CD4-positive, alpha-beta memory T cell (primary cell): ENCODE measurements around the gene CD40. TPM values are rescaled to one million over a fixed set of nuclear protein-coding genes. Genes with fewer than 3 reads are reported as not detected.

Experiments
- CTCF ChIA-PET: fragments of 350-600 bp; sonication (Branson Sonifier 250); formaldehyde crosslinking; loops from one replicate; lab custom pipeline; 2021; ENCODE audit warnings: inconsistent platforms; ENCODE audit not compliant: partially characterized antibody; lab: Charles Lee
- POLR2A ChIA-PET: fragments of 350-600 bp; sonication (Branson Sonifier 250); formaldehyde crosslinking; loops from one replicate; lab custom pipeline; 2021; ENCODE audit not compliant: partially characterized antibody; lab: Charles Lee
- DNase-seq, 5 donors: peaks; one replicate each; pipeline versions ENCODE4 v3.0.0 to v3.0.0-alpha.2; 2020 to 2022; ENCODE audit warnings: mixed read lengths in 1 of 5
- H3K27ac ChIP-seq: one replicate; pipeline ENCODE4 v1.7.0; 2013; ENCODE audit warnings: low read depth, low read length
- H3K27me3 ChIP-seq: 2 replicates; pipeline ENCODE4 v1.7.0; 2013; ENCODE audit warnings: mild to moderate bottlenecking, low read length, moderate library complexity; ENCODE audit not compliant: insufficient read depth
- H3K36me3 ChIP-seq: 2 replicates; pipeline ENCODE4 v1.7.0; 2013; ENCODE audit warnings: mild to moderate bottlenecking, low read length, moderate library complexity; ENCODE audit not compliant: insufficient read depth
- H3K4me1 ChIP-seq: 2 replicates; pipeline ENCODE4 v1.7.0; 2013; ENCODE audit warnings: mild to moderate bottlenecking, low read length, moderate library complexity; ENCODE audit not compliant: insufficient read depth
- H3K4me3 ChIP-seq, 2 donors: one replicate each; pipeline ENCODE4 v1.7.0; 2013; ENCODE audit warnings: low read length in 2 of 2, mild to moderate bottlenecking in 1 of 2
- H3K9me3 ChIP-seq, 2 donors: one replicate each; pipeline ENCODE4 v1.7.0; 2013; ENCODE audit warnings: low read length in 2 of 2, control low read depth in 1 of 2; ENCODE audit not compliant: control insufficient read depth in 1 of 2
- H3K27ac Mint-ChIP-seq, 7 donors: one replicate each; pipeline ENCODE4 v1.8.0; 2020 to 2021; ENCODE audit warnings: mixed read lengths in 7 of 7, mild to moderate bottlenecking in 6 of 7, inconsistent platforms in 3 of 7, moderate library complexity in 3 of 7
- H3K27me3 Mint-ChIP-seq, 2 donors: one replicate each; pipeline ENCODE4 v1.8.0; 2020 to 2021; ENCODE audit warnings: mixed read lengths in 2 of 2
- H3K36me3 Mint-ChIP-seq, 2 donors: one replicate each; pipeline ENCODE4 v1.8.0; 2020 to 2021; ENCODE audit warnings: mixed read lengths in 2 of 2, inconsistent platforms in 1 of 2, mild to moderate bottlenecking in 1 of 2
- H3K4me1 Mint-ChIP-seq, 4 donors: one replicate each; pipeline ENCODE4 v1.8.0; 2020 to 2021; ENCODE audit warnings: mixed read lengths in 4 of 4, mild to moderate bottlenecking in 1 of 4
- H3K4me3 Mint-ChIP-seq, 8 donors: one replicate each; pipeline ENCODE4 v1.8.0; 2020 to 2021; ENCODE audit warnings: mixed read lengths in 8 of 8, mild to moderate bottlenecking in 7 of 8, moderate library complexity in 6 of 8, inconsistent platforms in 3 of 8
- H3K9me3 Mint-ChIP-seq, 8 donors: one replicate each; pipeline ENCODE4 v1.8.0; 2020 to 2021; ENCODE audit warnings: mixed read lengths in 8 of 8, mild to moderate bottlenecking in 5 of 8, inconsistent platforms in 3 of 8, moderate library complexity in 1 of 8
- intact Hi-C: fragments of 100-400 bp; cut with micrococcal nuclease; formaldehyde crosslinking; loops from one replicate; pipeline ENCODE4 v1.15.1; 2023
- polyA plus RNA-seq, 2 donors: library from polyadenylated mRNA; unstranded; fragments of 300-500 nt; fragmentation: Illumina TruSeq; gene quantifications; one replicate each; pipeline ENCODE4 v1.2.3, GENCODE V29; 2021
- total RNA-seq, 2 experiments: library from RNA; stranded (reverse); gene quantifications; one replicate each; pipeline ENCODE4 v1.2.3, GENCODE V29; 2021

CD40 gene
- total RNA-seq (1 to 10 TPM; 2.5 to 2.9 TPM), polyA plus RNA-seq (1 to 10 TPM; 3.1 to 3.7 TPM)

DNA sequence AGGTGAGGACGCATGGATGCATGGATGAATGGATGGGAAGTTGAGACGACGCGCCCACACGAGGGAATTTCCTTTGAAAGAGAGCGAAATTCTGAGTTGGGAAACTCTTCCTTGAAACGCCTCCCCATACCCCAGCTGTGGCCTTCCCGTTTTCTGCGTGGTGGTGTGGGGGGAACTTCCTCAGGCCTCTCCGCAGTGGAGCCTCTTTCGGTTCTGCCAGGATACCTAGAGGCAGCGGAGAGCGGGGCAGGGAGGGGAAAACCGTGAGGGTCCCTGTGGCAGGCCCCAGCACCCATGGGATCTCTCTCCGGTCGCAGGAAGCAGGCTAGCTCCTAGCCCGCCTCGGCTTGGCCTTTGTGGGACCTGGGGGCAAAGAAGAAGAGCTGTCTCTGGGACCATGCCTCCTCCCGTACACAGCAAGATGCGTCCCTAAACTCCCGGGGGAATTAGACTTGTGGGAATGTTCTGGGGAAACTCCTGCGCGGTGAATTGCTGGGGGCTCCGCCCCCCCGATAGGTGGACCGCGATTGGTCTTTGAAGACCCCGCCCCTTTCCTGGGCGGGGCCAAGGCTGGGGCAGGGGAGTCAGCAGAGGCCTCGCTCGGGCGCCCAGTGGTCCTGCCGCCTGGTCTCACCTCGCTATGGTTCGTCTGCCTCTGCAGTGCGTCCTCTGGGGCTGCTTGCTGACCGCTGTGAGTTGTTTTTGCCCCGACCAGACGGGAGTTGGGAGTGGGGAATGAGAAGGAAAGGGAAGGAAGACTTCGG is at the start of gene CD40:
TSS of gene CD40 (plus strand) at position 611 of the 764 bp plus-strand sequence. CDS start at position 641, 30 bp downstream.
- Mint-ChIP-seq H3K27ac (peak within 1 kb of the TSS in 6 of 7 donors; percentile 30 to 89 (median 66)), H3K36me3 (peaks cover 0 to 2% of the 10 kb centered on the region in 2 donors), H3K4me1 (peaks cover 6 to 21% (median 15%) of the 10 kb centered on the region in 4 donors), H3K9me3 (peaks cover 0 to 2% (median 0%) of the 10 kb centered on the region in 8 donors), H3K27me3 (peaks cover 10 to 17% of the 10 kb centered on the region in 2 donors), H3K4me3 (peak within 1 kb of the TSS; percentile 78 to 95 (median 90))
- intact Hi-C loops: no loop called here
- DNase-seq: peak; percentile 52 to 67 (median 61)
- Histone ChIP-seq H3K9me3 (no peaks in the 10 kb centered on the region), H3K36me3 (no peaks in the 10 kb centered on the region), H3K27me3 (no peaks in the 10 kb centered on the region), H3K4me1 (peaks cover 18% of the 10 kb centered on the region), H3K4me3 (peak within 1 kb of the TSS; percentile 47 to 57), H3K27ac (no peak within 1 kb of the TSS)
- POLR2A ChIA-PET: no interaction called here
- CTCF ChIA-PET: no interaction called here

DNA sequence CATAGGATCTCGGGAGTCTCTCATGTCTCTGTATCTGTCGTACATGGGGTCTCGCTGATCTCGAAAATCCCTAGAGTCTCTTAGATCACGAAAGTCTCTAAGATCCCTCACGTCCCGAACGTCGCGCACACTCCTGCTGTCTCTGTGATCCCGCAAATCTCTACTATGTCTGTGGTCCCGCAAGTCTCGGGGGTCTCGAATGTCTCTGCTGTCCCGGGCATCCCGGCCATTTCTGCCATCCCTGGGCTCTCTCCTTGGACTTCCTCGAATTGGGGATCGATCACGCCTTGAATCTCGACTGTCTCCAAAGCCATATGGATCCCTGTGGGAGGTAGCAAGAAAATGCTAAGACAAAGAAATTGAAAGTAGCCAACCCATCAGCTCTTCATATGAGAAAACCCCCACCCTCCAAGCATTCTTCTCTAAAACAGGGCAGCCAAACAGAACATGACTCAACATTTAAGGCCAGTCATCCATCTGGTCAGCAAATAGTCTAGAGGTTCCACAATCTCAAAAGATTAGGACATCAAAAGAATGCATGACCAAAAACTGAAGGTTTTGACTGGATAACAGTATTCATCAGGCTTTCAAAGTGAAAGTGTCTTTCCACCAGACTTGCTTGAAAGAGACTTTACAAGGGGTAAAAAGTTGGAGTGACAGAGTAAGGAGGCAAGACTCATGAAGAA is 47.8 kb upstream of the CD40 start:
- H3K4me3 ChIP-seq: no peak overlapping the region
- no peaks in the 10 kb centered on the region for H3K27me3 ChIP-seq
- Mint-ChIP-seq H3K27ac (no peak overlapping the region), H3K9me3 (no peaks in the 10 kb centered on the region), H3K36me3 (peaks cover 41 to 48% of the 10 kb centered on the region in 2 donors), H3K4me1 (peaks cover 4 to 7% (median 5%) of the 10 kb centered on the region in 4 donors), H3K27me3 (no peaks in the 10 kb centered on the region), H3K4me3 (no peak overlapping the region)
- no peaks in the 10 kb centered on the region for H3K9me3 ChIP-seq
- intact Hi-C loops: no loop called here
- H3K36me3 ChIP-seq: peaks cover 50% of the 10 kb centered on the region
- ChIA-PET POLR2A (no interaction called here), CTCF (interaction anchor here (1.5 kb wide), 1 partner anchor 57 kb away, joined by 3 read pairs; no protein-coding TSS in a partner anchor)
- H3K4me1 ChIP-seq: no peaks in the 10 kb centered on the region
- H3K27ac ChIP-seq: no peak overlapping the region
- DNase-seq: no peak

DNA sequence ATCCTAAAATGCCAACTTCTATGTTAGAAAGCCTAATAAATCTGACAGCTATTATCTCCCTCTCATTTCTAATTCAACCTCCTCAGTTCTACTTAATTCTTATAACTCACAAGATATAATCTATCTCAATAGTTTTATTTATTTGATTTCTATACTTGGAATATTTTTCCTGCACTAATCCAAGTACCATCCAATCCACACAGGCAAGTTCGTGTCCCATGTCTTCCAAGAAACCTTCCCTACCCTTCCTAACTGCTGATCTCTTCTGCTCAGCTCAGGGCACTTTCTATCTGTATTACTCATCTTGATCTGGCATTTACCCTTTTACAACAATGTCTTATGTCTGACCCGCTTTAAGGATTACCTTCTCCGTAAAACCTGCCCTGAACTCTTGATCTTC is 46.5 kb upstream of the CD40 start:
- Histone ChIP-seq H3K27me3 (no peaks in the 10 kb centered on the region), H3K36me3 (peaks cover 44% of the 10 kb centered on the region), H3K27ac (no peak overlapping the region), H3K4me1 (no peaks in the 10 kb centered on the region), H3K4me3 (no peak overlapping the region), H3K9me3 (no peaks in the 10 kb centered on the region)
- Mint-ChIP-seq H3K27ac (no peak overlapping the region), H3K4me1 (peaks cover 0 to 10% (median 5%) of the 10 kb centered on the region in 4 donors), H3K4me3 (no peak overlapping the region), H3K27me3 (no peaks in the 10 kb centered on the region), H3K36me3 (peaks cover 40 to 44% of the 10 kb centered on the region in 2 donors), H3K9me3 (no peaks in the 10 kb centered on the region)
- intact Hi-C loops: no loop called here
- no peak for DNase-seq
- ChIA-PET POLR2A (no interaction called here), CTCF (interaction anchor here (1.5 kb wide), 1 partner anchor 58 kb away, joined by 3 read pairs; no protein-coding TSS in a partner anchor)

DNA sequence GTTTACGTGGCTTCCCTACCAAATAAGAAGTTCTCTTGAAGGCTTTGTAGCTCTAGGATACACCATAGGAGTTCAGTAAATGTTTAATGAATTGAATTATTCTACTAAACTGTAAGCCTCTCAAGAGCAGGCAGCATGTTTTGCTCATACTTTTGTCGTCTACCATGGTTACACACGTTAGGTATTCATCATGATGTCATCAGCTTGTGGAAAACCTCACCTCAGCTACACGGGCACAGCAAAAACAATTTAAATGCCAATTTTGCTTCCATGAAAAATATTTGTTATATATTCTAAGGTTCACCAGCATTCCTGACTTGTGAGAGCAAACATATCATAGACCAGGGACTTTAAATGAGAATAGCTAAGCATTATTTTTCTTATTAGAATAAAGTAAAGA is 45.1 kb upstream of the CD40 start:
- Mint-ChIP-seq H3K4me1 (peaks cover 0 to 10% (median 6%) of the 10 kb centered on the region in 4 donors), H3K4me3 (no peak overlapping the region), H3K36me3 (peaks cover 42 to 44% of the 10 kb centered on the region in 2 donors), H3K27me3 (no peaks in the 10 kb centered on the region), H3K27ac (no peak overlapping the region), H3K9me3 (no peaks in the 10 kb centered on the region)
- ChIA-PET POLR2A (no interaction called here), CTCF (no interaction called here)
- Histone ChIP-seq H3K36me3 (peaks cover 39% of the 10 kb centered on the region), H3K4me3 (no peak overlapping the region), H3K4me1 (no peaks in the 10 kb centered on the region), H3K27ac (no peak overlapping the region), H3K27me3 (no peaks in the 10 kb centered on the region), H3K9me3 (no peaks in the 10 kb centered on the region)
- intact Hi-C loops: no loop called here
- no peak for DNase-seq

DNA sequence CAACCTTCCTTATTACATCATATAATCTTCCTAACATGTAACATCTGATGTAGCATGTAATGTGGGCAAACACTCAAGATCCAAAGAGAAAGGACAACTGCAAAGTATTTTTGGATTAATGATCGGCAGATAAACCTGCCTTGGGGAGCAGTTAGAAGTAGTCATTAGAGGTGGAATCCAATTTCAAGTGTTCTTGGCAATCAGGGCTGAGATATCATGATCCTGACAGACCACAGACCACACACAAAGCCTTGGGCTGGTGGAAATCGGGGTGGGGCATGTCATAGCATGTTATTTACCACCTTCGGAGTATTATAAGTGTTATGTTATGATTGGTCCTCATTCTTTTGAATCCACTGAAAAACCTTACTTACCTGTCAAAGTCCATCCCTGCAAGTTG is 44.7 kb upstream of the CD40 start:
- H3K9me3 ChIP-seq: no peaks in the 10 kb centered on the region
- intact Hi-C loops: no loop called here
- Mint-ChIP-seq H3K27ac (no peak overlapping the region), H3K36me3 (peaks cover 42 to 44% of the 10 kb centered on the region in 2 donors), H3K27me3 (no peaks in the 10 kb centered on the region), H3K4me3 (no peak overlapping the region), H3K4me1 (peaks cover 0 to 10% (median 6%) of the 10 kb centered on the region in 4 donors), H3K9me3 (no peaks in the 10 kb centered on the region)
- H3K4me3 ChIP-seq: no peak overlapping the region
- H3K36me3 ChIP-seq: peaks cover 39% of the 10 kb centered on the region
- POLR2A ChIA-PET: no interaction called here
- H3K27me3 ChIP-seq: no peaks in the 10 kb centered on the region
- no peak for DNase-seq
- H3K27ac ChIP-seq: no peak overlapping the region
- CTCF ChIA-PET: no interaction called here
- H3K4me1 ChIP-seq: no peaks in the 10 kb centered on the region

DNA sequence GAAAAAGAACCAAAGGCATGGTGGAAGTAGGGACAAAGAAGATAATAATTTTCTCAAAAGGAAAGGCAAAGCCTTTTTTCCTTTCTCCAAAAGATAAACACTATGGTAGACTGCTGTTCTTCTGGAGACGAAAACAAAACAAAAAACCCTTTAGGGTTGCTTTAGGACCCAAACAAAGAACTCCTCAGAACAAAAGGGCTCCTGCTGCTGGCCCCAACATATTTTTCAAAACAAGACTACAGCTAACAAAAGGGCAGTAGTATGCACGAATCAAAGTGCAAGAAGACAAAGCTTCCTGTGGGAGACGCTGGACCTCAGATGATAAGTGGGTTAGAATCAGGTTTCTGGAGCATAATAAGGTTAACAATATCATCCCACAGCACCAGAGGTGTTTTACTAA is 44.1 kb upstream of the CD40 start:
- H3K4me3 Mint-ChIP-seq: no peak overlapping the region
- no peaks in the 10 kb centered on the region for H3K27me3 Mint-ChIP-seq
- H3K27me3 ChIP-seq: no peaks in the 10 kb centered on the region
- no peak for DNase-seq
- H3K27ac ChIP-seq: no peak overlapping the region
- peaks cover 42% of the 10 kb centered on the region for H3K36me3 ChIP-seq
- intact Hi-C loops: no loop called here
- peaks cover 45 to 47% of the 10 kb centered on the region in 2 donors for H3K36me3 Mint-ChIP-seq
- ChIA-PET POLR2A (no interaction called here), CTCF (no interaction called here)
- H3K4me1 Mint-ChIP-seq: peaks cover 0 to 13% (median 6%) of the 10 kb centered on the region in 4 donors
- no peaks in the 10 kb centered on the region for H3K9me3 Mint-ChIP-seq
- H3K9me3 ChIP-seq: no peaks in the 10 kb centered on the region
- no peaks in the 10 kb centered on the region for H3K4me1 ChIP-seq
- H3K4me3 ChIP-seq: no peak overlapping the region
- H3K27ac Mint-ChIP-seq: no peak overlapping the region

DNA sequence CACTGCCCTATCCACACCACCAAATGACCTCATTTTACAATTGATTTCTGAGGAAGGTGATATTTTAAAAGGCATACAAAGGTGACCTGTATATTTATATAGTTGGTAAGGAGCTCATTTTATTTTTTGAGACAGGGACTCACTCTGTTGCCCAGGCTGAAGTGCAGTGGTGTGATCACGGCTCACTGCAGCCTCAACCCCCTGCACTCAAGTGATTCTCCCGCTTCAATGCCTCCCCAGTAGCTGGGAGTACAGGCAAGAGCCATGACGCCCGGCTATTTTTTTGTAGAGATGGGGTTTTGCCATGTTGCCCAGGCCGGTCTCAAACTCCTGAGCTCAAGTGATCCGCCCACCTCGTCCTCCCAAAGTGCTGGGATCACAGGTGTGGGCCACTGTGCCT is 41.3 kb upstream of the CD40 start:
- Histone ChIP-seq H3K4me1 (peaks cover under 1% of the 10 kb centered on the region), H3K27ac (no peak overlapping the region), H3K36me3 (peaks cover 31% of the 10 kb centered on the region), H3K4me3 (no peak overlapping the region), H3K27me3 (no peaks in the 10 kb centered on the region), H3K9me3 (no peaks in the 10 kb centered on the region)
- intact Hi-C loops: no loop called here
- H3K27me3 Mint-ChIP-seq: no peaks in the 10 kb centered on the region
- no peaks in the 10 kb centered on the region for H3K9me3 Mint-ChIP-seq
- CTCF ChIA-PET: no interaction called here
- H3K27ac Mint-ChIP-seq: no peak overlapping the region
- H3K4me1 Mint-ChIP-seq: peaks cover 6 to 24% (median 14%) of the 10 kb centered on the region in 4 donors
- DNase-seq: no peak
- peaks cover 57 to 58% of the 10 kb centered on the region in 2 donors for H3K36me3 Mint-ChIP-seq
- no peak overlapping the region for H3K4me3 Mint-ChIP-seq
- POLR2A ChIA-PET: interaction anchor here (0.6 kb wide), 1 partner anchor 9 kb away, joined by 3 read pairs; no protein-coding TSS in a partner anchor
